GM19452 (cell line): ENCODE data around the gene ZNF638.

Experiments used
- ATAC-seq: cut with Tn5 transposase; IDR thresholded peaks from one replicate; pipeline ENCODE4 v1.9.1; 2021; ENCODE audit not compliant: unreplicated experiment

ZNF638 gene

GRCh38 chr2:71454221-71455010 is 122.8 kb downstream of the ZNF638 start:
- no peak for ATAC-seq

- no peak for ATAC-seq
These were observed 123.6 kb downstream of the ZNF638 start for GRCh38 chr2:71455011-71455740.

- no peak for ATAC-seq
These were observed 124.4 kb downstream of the ZNF638 start for GRCh38 chr2:71455741-71456569.

GRCh38 chr2:71456617-71457016 is 125.0 kb downstream of the ZNF638 start:
- no peak for ATAC-seq

- ATAC-seq = no peak
These were observed 125.7 kb downstream of the ZNF638 start for GRCh38 chr2:71457123-71457915.

- no peak for ATAC-seq
These were observed 126.3 kb downstream of the ZNF638 start for GRCh38 chr2:71457923-71458322.

GRCh38 chr2:71458413-71459083 is 127.0 kb downstream of the ZNF638 start:
- ATAC-seq = no peak

- no peak for ATAC-seq
These were observed 127.5 kb downstream of the ZNF638 start for GRCh38 chr2:71459084-71459431.

GRCh38 chr2:71460056-71460455 is 128.5 kb downstream of the ZNF638 start:
- no peak for ATAC-seq

GRCh38 chr2:71460595-71461303 is 129.2 kb downstream of the ZNF638 start:
- ATAC-seq = no peak

- ATAC-seq = no peak
These were observed 129.7 kb downstream of the ZNF638 start for GRCh38 chr2:71461304-71461671.

- ATAC-seq = no peak
These were observed 130.5 kb downstream of the ZNF638 start for GRCh38 chr2:71462056-71462605.

GRCh38 chr2:71462641-71463341 is 131.2 kb downstream of the ZNF638 start:
- no peak for ATAC-seq

GRCh38 chr2:71463342-71463654 is 131.7 kb downstream of the ZNF638 start:
- ATAC-seq = no peak

GRCh38 chr2:71464389-71464788 is 132.8 kb downstream of the ZNF638 start:
- no peak for ATAC-seq

- no peak for ATAC-seq
These were observed 133.8 kb downstream of the ZNF638 start for GRCh38 chr2:71465356-71465755.

- no peak for ATAC-seq
These were observed 134.3 kb downstream of the ZNF638 start for GRCh38 chr2:71465961-71466300.

GRCh38 chr2:71466301-71467179 is 135.0 kb downstream of the ZNF638 start:
- ATAC-seq = no peak
